Measurements from ENCODE around the gene SLC25A1. TPM values are rescaled to one million over a fixed set of nuclear protein-coding genes. Genes with fewer than 3 reads are reported as not detected.

SLC25A1 gene
- total RNA-seq, 1 experiment from 2014 or later = 81.6 TPM

DNA sequence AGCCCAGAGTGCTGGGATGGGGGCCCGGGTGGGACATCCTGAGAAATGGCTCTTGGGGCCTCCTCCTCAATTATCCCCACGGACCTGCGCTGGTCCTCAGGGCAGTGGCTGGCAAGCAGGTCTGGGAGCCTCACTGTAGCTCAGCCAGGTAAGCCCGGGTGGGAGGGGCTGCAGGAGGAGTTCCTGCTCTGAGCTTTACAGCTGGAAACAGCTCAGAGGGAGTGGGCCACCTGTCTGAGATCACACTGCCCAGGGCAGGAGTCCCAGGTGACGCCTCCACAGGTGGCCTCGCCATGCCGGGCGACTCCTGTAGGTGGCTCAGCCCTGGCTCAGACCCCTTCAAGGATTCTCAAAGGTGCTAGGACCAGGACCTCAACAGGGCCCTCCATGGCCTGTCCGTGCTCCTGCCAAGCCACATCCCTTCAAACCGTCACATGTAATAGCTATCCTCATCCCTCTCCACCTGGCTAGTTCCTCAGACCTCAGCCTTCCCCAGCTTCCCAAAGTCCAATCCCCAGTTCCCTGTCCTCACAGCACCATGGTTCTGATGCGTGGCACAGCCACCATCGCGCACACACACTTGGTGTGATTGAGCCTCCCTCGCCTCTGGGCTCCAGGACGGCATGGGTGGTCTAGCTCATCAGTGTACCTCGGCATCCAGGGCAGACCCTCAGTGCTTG, 51.1 kb downstream of the SLC25A1 start:
- Histone ChIP-seq H3K4me2 (ENCODE audit: low read length) (no peak overlapping the region), H3F3A (ENCODE audit: low read length, unreplicated experiment) (no peaks in the 10 kb centered on the region), H3K9ac (ENCODE audit: low read length) (no peak overlapping the region), H3K9me3 (ENCODE audit: low read length) (no peaks in the 10 kb centered on the region), H2AFZ (ENCODE audit: low read length) (no peak overlapping the region), H3K27ac (ENCODE audit: low read length) (no peak overlapping the region), H3K36me3 (ENCODE audit: low read depth, low read length) (no peaks in the 10 kb centered on the region), H4K20me1 (ENCODE audit: low read length) (no peaks in the 10 kb centered on the region), H3K27me3 (ENCODE audit: low read length) (no peaks in the 10 kb centered on the region), H3K4me3 (ENCODE audit: low read length) (no peak overlapping the region), H3K9me2 (replicated peaks; ENCODE audit: low read length) (no peaks in the 10 kb centered on the region), H3K79me2 (ENCODE audit: low read length) (no peaks in the 10 kb centered on the region), H3K4me1 (ENCODE audit: insufficient read depth, low read length) (no peaks in the 10 kb centered on the region)
- intact Hi-C loops (cut with micrococcal nuclease) = no loop called here
- POLR2A ChIA-PET (ENCODE audit: unreplicated experiment) = no interaction called here
- no peak for TF ChIP-seq EZH2phosphoT487 (IDR thresholded peaks at IDR 0.05; ENCODE audit: borderline replicate concordance, low read length)
- TF ChIP-seq EZH2 (IDR thresholded peaks at IDR 0.05; ENCODE audit: low read length, unreplicated experiment) = no peak
- TF ChIP-seq, protein P1, sequence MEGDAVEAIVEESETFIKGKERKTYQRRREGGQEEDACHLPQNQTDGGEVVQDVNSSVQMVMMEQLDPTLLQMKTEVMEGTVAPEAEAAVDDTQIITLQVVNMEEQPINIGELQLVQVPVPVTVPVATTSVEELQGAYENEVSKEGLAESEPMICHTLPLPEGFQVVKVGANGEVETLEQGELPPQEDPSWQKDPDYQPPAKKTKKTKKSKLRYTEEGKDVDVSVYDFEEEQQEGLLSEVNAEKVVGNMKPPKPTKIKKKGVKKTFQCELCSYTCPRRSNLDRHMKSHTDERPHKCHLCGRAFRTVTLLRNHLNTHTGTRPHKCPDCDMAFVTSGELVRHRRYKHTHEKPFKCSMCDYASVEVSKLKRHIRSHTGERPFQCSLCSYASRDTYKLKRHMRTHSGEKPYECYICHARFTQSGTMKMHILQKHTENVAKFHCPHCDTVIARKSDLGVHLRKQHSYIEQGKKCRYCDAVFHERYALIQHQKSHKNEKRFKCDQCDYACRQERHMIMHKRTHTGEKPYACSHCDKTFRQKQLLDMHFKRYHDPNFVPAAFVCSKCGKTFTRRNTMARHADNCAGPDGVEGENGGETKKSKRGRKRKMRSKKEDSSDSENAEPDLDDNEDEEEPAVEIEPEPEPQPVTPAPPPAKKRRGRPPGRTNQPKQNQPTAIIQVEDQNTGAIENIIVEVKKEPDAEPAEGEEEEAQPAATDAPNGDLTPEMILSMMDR (conservative IDR thresholded peaks at IDR 0.05; ENCODE audit: low read depth, low read length) = no peak
- DNase-seq (no peak), ATAC-seq (no peak)
- CTCF ChIA-PET = no interaction called here
- no TSS peak for BruUV-seq (replicated peaks)

DNA sequence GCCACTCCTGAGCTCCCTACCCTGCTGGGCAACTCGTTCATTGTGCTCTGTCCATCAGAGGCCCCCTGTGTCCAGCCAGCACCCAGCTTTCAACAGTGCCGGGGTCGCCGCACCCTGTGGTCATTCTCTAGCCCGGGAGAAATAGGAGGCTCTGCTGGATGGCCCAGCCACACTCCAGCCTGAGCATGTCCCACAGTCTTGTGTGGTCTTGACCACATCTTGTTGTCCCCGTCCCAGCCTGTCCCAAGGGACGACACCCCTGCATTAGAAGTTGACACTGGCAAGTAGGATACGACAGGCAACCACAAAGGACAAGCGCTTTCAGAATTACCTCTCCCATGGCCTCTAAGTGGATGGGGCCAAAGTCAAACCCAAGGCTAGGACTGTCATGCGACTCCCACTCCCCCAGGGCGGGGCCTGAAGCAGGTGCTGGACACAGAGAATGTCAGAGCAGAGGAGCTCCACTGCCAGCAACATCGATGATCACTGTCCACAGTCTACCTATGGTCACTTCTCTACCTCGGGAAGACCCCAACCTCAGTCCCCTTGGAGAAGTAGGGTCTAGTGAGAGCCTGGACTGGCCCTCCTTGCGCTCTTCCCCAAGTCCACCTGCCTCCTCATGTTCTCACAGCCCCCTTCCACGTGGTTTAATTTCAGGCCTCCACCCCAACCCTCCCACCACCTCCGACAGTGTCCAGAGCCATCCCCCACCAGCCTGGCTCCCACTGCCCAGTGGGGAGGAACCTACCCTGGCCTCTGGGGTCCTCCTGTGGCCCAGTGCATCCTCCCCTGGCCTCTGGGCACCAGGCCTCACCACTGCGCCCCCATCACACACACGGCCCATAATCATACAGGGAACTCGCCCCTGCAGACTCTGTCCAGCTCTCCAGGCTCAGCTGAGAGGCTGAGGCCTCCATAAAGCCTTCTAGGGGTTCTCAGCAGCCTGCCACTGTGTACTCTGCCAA, 51.9 kb downstream of the SLC25A1 start:
- H2AFZ ChIP-seq (ENCODE audit: low read length) = no peak overlapping the region
- no TSS peak for BruUV-seq (replicated peaks)
- intact Hi-C loops (cut with micrococcal nuclease) = no loop called here
- TF ChIP-seq EZH2 (IDR thresholded peaks at IDR 0.05; ENCODE audit: low read length, unreplicated experiment) = no peak
- TF ChIP-seq, protein P1 (conservative IDR thresholded peaks at IDR 0.05; ENCODE audit: low read depth, low read length) = no peak
- ATAC-seq (no peak), DNase-seq (no peak)
- no peaks in the 10 kb centered on the region for H4K20me1 ChIP-seq (ENCODE audit: low read length)
- H3K9me2 ChIP-seq (replicated peaks; ENCODE audit: low read length) = no peaks in the 10 kb centered on the region
- ChIA-PET POLR2A (ENCODE audit: unreplicated experiment) (no interaction called here), CTCF (no interaction called here)
- H3K4me1 ChIP-seq (ENCODE audit: insufficient read depth, low read length) = no peaks in the 10 kb centered on the region
- H3K36me3 ChIP-seq (ENCODE audit: low read depth, low read length) = no peaks in the 10 kb centered on the region
- no peak overlapping the region for H3K4me2 ChIP-seq (ENCODE audit: low read length)
- H3K9me3 ChIP-seq (ENCODE audit: low read length) = no peaks in the 10 kb centered on the region
- no peak overlapping the region for H3K9ac ChIP-seq (ENCODE audit: low read length)
- no peak overlapping the region for H3K4me3 ChIP-seq (ENCODE audit: low read length)
- no peaks in the 10 kb centered on the region for H3F3A ChIP-seq (ENCODE audit: low read length, unreplicated experiment)
- H3K27ac ChIP-seq (ENCODE audit: low read length) = no peak overlapping the region
- H3K79me2 ChIP-seq (ENCODE audit: low read length) = peaks cover 2% of the 10 kb centered on the region
- no peaks in the 10 kb centered on the region for H3K27me3 ChIP-seq (ENCODE audit: low read length)

Other genes starting within 250 kb of the SLC25A1 start
- gene PRODH, start 242.4 kb downstream of the SLC25A1 start, total RNA-seq (2014; rRNA removed) = 0.84 and 2.0 TPM in 2 replicates
- 36.1 and 46.1 TPM in 2 replicates for gene DGCR2, start 56.3 kb downstream of the SLC25A1 start, total RNA-seq (2014; rRNA removed)
- 0.17 TPM in 1 of 2 replicates, not detected in the other for gene TSSK2, start 47.4 kb downstream of the SLC25A1 start, total RNA-seq (2014; rRNA removed)
- 12.6 and 22.9 TPM in 2 replicates for gene ESS2, start 34.1 kb downstream of the SLC25A1 start, total RNA-seq (2014; rRNA removed)
- gene GSC2, start 28.4 kb downstream of the SLC25A1 start, total RNA-seq (2014; rRNA removed) = not detected in 2 replicates
- 4.5 and 5.5 TPM in 2 replicates for gene CLTCL1, start 113.0 kb upstream of the SLC25A1 start, total RNA-seq (2014; rRNA removed)